Pancreas (tissue), 10 donors: Measurements from ENCODE around the gene AKAP13. TPM values are rescaled to one million over a fixed set of nuclear protein-coding genes. Genes with fewer than 3 reads are reported as not detected.

Experiments
- ATAC-seq, 4 donors: fragments of 200-7000 bp; cut with Tn5 transposase; one replicate each; pipeline versions ENCODE4 v1.8.0 to v1.9.1; 2020; ENCODE audit warnings: mild to moderate bottlenecking in 4 of 4, moderate library complexity in 4 of 4
- DNase-seq, 6 donors: peaks; one replicate each; pipeline ENCODE4 v3.0.0-alpha.2; 2020
- FAIRE-seq: peaks from 2 replicates; lab custom pipeline; 2012; peaks lifted over from hg19 to GRCh38; lab: Jason Lieb, UNC
- H3K27ac ChIP-seq, 4 donors: fragments of 200-600 bp; sonication (generic); 1 replicate in 3 of 4; 2 replicates in 1 of 4; pipeline versions ENCODE4 v1.5.0 to v1.8.0; 2020
- H3K27me3 ChIP-seq, 4 donors: fragments of 200-600 bp; one replicate each; pipeline ENCODE4 v1.8.0; 2021
- H3K36me3 ChIP-seq, 3 donors: fragments of 200-600 bp; sonication (generic) in 1 of 3; one replicate each; pipeline versions ENCODE4 v1.5.0 to v1.8.0; 2020 to 2021
- H3K4me1 ChIP-seq, 3 donors: fragments of 200-600 bp; one replicate each; pipeline ENCODE4 v1.8.0; 2021
- H3K4me3 ChIP-seq, 4 donors: fragments of 200-600 bp; sonication (generic) in 2 of 4; one replicate each; pipeline versions ENCODE4 v1.5.0 to v1.8.0; 2020 to 2021
- H3K9me3 ChIP-seq, 4 donors: fragments of 200-600 bp; one replicate each; pipeline ENCODE4 v1.8.0; 2021
- WGBS, 2 donors: extraction: QIAGEN DNeasy Blood & Tissue Kit; methylation state at CpG; one replicate each; pipeline ENCODE4 v1.1.7; 2013; 5-methylcytosine and 5-hydroxymethylcytosine counted together
- intact Hi-C, 3 donors: fragments of 100-400 bp; cut with DNase I; formaldehyde crosslinking; loops; one replicate each; pipeline versions ENCODE4 v1.11.1 to v1.14.2; 2022
- polyA plus RNA-seq, 2 donors: library from polyadenylated mRNA; stranded (reverse); fragments of 200-250 nt; gene quantifications; one replicate each; pipeline ENCODE4 v1.2.3, GENCODE V29; 2013
- total RNA-seq, 6 donors: library from RNA; stranded (reverse); fragmentation: NEBNext Ultra II Directional in 4 of 6; extraction: Animal tissue kit (Norgen Biotek cat#: 25700) in 4 of 6; gene quantifications; one replicate each; pipeline versions ENCODE4 v1.2.1 to v1.2.4, GENCODE V29; 2021 to 2023
- TF ChIP-seq, protein P1 (sequence below), 4 donors: fragments of 200-600 bp; sonication (generic) in 3 of 4; IDR thresholded peaks; one replicate each; pipeline versions ENCODE4 v1.5.0 to v1.8.0; 2021; ENCODE audit warnings: antibody characterized with exemption in 4 of 4
- donor health status: healthy with polysubstance abuse.
- donor health status: DM: no; HTN: no; CAD: no; lungs with moderate emphysema.
- donor health status: DM: no; HTN: no; CAD: no.
- donor health status: control.
- donor health status: control.
- donor health status: Bipolar disorder and iron deficiency.
- donor health status: DM: yes; HTN: yes; CAD: no.
- donor health status: DM: no; HTN: no; CAD: no.
- donor health status: DM: no; HTN: no; CAD: no.
- donor health status: DM: yes; HTN: yes; CAD: no.

Gene AKAP13
- total and polyA plus RNA-seq, 8 donors: 64.9 to 139 (median 89.9) TPM

DNA sequence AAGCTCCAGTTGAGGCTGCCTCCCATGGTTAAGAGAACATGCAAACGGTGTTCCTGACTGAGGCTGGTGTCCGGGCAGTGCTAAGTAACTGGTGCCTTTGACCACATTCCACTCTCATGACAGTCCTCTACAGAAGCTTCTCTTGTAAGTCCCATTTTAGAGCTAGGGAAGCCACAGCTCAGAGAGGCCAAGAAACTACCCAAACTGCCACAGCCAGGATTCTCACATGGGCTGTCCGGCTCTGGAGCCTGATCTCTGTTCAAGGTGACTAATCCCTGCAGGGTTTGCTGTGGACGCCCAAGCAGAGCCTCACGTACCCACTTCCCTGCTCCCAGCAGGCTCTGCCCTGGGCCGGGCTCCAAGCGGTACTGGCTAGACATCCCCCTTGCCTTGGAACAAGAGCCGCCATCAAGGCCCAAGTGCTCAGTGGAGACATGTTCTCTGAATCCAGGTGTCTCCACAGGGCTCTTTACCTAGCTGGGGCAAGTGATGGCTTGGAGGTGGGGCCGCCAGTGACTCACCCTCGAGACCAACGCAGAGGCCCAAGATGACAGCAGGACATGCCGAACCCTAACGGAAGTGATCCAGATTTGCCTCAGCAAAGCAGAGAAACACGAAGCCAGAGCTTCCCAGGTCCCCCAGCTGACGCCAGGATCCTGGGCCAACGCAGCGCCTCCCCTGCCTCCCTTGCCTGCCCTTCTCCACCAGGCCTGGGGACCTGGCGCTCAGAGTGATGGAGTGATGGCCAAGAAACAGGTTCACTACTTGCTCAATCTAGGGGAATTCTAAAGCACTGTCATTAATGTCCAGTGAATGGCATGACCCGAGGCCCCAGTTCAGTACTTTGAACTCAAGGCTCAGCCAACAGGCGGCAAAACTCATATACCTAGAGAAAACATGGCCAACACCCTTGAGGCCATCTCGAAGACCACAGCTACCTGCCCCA, 390.0 kb downstream of the AKAP13 start:
- TF ChIP-seq, protein P1, sequence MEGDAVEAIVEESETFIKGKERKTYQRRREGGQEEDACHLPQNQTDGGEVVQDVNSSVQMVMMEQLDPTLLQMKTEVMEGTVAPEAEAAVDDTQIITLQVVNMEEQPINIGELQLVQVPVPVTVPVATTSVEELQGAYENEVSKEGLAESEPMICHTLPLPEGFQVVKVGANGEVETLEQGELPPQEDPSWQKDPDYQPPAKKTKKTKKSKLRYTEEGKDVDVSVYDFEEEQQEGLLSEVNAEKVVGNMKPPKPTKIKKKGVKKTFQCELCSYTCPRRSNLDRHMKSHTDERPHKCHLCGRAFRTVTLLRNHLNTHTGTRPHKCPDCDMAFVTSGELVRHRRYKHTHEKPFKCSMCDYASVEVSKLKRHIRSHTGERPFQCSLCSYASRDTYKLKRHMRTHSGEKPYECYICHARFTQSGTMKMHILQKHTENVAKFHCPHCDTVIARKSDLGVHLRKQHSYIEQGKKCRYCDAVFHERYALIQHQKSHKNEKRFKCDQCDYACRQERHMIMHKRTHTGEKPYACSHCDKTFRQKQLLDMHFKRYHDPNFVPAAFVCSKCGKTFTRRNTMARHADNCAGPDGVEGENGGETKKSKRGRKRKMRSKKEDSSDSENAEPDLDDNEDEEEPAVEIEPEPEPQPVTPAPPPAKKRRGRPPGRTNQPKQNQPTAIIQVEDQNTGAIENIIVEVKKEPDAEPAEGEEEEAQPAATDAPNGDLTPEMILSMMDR (IDR thresholded peaks at IDR 0.05): no peak
- Histone ChIP-seq H3K4me3 (no peak overlapping the region), H3K4me1 (peaks cover 0 to 4% (median 0%) of the 10 kb centered on the region in 3 donors), H3K27me3 (no peaks in the 10 kb centered on the region), H3K36me3 (no peaks in the 10 kb centered on the region), H3K27ac (no peak overlapping the region), H3K9me3 (no peaks in the 10 kb centered on the region)
- no peak for FAIRE-seq
- no peak for DNase-seq
- ATAC-seq: no peak
- 92 to 94% methylated on average over 21 of the region's 21 CpGs for WGBS, 2 donors
- intact Hi-C loops: no loop called here

- peak in 1 of 4 donors; percentile 9 for ATAC-seq
- intact Hi-C loops: no loop called here
- Histone ChIP-seq H3K27me3 (no peaks in the 10 kb centered on the region), H3K4me1 (no peaks in the 10 kb centered on the region), H3K27ac (peak overlapping the region in 1 of 4 donors; percentile 22), H3K4me3 (no peak overlapping the region), H3K9me3 (no peaks in the 10 kb centered on the region), H3K36me3 (no peaks in the 10 kb centered on the region)
- TF ChIP-seq, protein P1 (IDR thresholded peaks at IDR 0.05): no peak
- 68 to 81% methylated on average over 5 of the region's 5 CpGs for WGBS, 2 donors
- DNase-seq: no peak
- FAIRE-seq: no peak
Observed at GRCh38 chr15:85771271-85771670, 390.9 kb downstream of the AKAP13 start.

- ATAC-seq (peak in 3 of 4 donors; percentile 23 to 53 (median 47)), FAIRE-seq (no peak), DNase-seq (no peak)
- H3K9me3 ChIP-seq: no peaks in the 10 kb centered on the region
- WGBS, 2 donors: 69 to 73% methylated on average over 13 of the region's 13 CpGs
- H3K36me3 ChIP-seq: no peaks in the 10 kb centered on the region
- H3K27me3 ChIP-seq: no peaks in the 10 kb centered on the region
- no peaks in the 10 kb centered on the region for H3K4me1 ChIP-seq
- intact Hi-C loops: no loop called here
- TF ChIP-seq, protein P1 (IDR thresholded peaks at IDR 0.05): no peak
- H3K27ac ChIP-seq: peak overlapping the region in 1 of 4 donors; percentile 26
- H3K4me3 ChIP-seq: no peak overlapping the region
Observed at GRCh38 chr15:85771781-85772445, 391.5 kb downstream of the AKAP13 start.

DNA sequence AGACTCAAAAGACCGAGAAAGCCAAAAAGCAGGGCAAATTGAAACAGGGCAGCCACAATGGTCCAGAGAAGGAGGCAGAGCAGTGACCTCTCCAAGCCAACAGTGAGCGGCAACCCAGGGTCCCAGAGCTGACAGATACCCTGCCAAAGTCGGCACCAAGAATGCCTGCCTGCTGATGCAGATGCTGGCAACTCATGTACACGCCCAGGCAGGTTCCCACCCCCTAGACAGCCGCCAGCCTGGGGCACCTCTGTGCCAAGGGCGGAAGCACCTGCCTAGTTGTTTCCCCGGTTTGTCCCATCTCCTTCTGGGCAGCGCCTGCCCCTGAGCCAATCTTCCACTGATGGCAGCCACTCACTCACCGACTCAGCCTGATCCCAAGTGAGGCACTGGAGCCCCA, 392.3 kb downstream of the AKAP13 start:
- 83 to 84% methylated on average over 9 of the region's 9 CpGs for WGBS, 2 donors

More for the DNA sequence above, 392.3 kb downstream of the AKAP13 start:
- DNase-seq (no peak), ATAC-seq (peak in 3 of 4 donors; percentile 13 to 64 (median 50)), FAIRE-seq (no peak)
- TF ChIP-seq, protein P1 (IDR thresholded peaks at IDR 0.05): no peak
- no peaks in the 10 kb centered on the region for H3K4me1 ChIP-seq
- H3K9me3 ChIP-seq: no peaks in the 10 kb centered on the region
- no peaks in the 10 kb centered on the region for H3K36me3 ChIP-seq
- no peaks in the 10 kb centered on the region for H3K27me3 ChIP-seq
- no peak overlapping the region for H3K4me3 ChIP-seq
- intact Hi-C loops: no loop called here
- H3K27ac ChIP-seq: peak overlapping the region in 2 of 4 donors; percentile 16 to 26
